GM18519 (cell line): ENCODE measurements around the gene CDK19.
A peak's percentile ranks its signal among the peaks of the same experiment; 100 is the strongest.
"Not testable (repeated sequence)": the region's sequence is repeated elsewhere in the genome, so short reads cannot be mapped to it uniquely, and the experiment has no call there.

Source experiments
- ATAC-seq: cut with Tn5 transposase; IDR thresholded peaks from one replicate; pipeline ENCODE4 v1.9.1; 2021; ENCODE audit warnings: mild to moderate bottlenecking, moderate library complexity; ENCODE audit not compliant: unreplicated experiment, low FRiP score

The CDK19 gene

DNA sequence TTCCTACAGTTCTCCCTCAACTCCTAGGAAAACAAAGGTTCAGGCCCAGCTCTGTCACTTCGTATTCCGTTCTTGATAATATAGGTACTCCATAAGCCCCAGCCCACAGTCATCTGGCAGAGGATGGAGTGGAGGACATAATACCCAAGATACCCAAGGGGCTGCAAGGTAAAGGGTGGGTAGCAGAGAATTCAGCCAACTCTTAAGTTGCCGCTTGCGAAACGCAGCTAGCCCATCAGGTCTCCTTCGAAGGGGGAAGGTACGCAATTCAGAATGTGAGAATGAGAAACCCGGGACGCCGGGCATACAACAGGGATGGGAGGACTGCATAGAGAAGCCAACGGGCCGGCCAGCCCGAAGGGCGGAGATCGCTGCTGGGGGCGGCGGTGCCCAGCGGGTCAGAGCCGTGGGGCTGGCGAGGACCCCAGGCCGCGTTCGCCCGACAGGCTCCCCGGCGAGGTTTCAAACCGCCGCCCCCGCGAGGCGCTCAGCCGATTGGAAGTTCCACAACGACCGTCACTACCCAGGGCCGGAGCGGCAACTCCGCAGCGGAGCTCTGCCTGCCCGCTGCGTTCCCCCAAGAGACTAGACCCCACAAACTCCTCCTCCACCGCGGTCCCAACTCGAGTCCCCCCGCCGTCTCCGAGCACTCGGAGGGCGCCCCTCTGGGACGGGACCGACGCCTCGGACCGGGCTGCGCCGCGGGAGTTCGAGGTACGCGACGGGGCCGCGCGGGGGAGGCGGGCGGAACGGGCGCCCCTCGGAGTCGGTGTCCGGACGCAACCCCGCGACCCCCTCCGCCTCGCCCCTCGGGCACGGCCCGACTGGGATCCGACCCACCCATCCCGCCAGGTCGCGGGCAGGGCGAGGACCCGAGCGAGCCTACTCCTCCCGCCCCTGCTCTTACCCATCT, 911 bp downstream of the CDK19 start:
- ATAC-seq = peak; percentile 20

DNA sequence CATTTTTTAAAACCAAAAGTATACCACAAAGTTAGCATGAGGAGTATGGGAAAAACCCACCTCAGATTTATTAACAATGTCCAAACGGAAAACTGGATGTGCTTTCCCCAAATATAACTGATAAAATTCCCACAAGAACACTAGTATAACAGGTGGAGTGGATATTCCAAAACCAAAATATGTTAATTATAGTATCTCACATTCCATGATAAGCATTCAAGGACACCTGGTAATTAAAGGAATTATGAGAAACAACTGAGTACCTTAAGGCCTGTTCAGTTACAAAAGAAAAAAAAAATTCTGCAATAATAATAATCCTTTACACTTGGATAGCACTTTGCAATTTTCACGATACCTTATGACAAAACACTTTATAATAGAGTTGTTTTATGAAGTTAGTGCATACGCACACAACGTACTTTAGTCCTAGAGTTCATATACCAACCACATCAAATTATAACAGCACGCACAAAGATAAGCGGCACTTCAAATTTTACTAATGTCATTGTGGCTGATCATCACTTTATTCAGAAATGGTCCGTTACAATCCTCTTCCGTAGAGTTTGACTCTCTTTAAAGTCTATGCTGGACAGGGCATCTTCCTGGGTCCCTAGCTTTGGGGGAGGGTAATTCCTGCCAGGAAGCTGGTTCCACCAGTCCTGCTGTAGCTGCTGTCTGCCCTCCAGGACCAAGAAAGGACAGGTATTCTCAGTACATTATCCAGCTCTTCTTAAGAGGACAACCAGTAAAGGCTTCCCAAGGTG, 1.7 kb downstream of the CDK19 start:
- ATAC-seq = no peak

DNA sequence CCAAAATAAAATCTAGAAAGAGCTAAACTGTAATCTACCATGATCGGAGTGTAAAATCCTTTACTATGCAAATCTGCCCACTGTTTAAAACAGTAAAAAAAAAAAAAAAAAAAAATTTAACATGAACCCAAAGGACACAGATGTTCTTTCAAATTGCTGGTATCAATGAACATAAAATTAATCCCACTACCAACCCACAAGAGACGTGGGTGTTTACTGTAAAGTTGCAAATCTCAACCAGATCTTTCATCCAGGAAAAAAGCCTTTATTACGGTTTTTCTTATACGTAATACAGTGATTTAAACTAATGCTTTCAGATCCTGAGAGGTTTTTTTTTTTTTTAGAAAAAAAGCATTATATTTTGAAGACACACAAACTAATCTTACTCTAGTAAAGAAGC, 2.5 kb downstream of the CDK19 start:
- ATAC-seq = no peak

DNA sequence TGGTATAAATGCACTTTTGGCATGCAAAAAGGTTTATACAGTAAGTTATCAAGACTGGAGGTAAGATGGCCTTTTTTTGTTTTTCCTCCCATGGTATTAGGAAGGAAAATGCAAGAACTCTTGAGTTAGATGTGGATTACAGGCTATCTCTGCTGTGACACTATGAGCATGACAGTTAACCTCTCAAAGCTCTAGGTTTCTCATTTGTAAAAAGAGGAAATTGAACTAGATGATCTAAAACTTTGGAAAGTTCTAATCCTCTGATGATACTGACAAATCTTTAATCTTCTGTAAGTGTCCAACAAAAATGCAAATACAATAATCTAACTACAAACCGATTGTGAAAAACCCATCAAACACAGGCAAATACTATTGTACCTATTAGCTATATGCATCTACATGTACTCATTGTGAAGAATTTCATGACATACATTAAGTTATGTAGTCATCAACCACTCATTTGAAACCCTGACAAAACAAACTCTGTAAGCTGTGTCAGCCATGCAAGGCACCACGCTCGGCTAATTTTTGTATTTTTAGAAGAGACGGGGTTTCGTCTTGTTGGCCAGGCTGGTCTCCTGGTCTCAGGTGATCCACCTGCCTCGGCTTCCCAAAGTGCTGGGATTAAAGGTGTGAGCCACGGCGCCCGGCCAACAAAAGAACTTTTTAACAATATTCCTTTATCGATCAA, 4.2 kb downstream of the CDK19 start:
- no peak for ATAC-seq

DNA sequence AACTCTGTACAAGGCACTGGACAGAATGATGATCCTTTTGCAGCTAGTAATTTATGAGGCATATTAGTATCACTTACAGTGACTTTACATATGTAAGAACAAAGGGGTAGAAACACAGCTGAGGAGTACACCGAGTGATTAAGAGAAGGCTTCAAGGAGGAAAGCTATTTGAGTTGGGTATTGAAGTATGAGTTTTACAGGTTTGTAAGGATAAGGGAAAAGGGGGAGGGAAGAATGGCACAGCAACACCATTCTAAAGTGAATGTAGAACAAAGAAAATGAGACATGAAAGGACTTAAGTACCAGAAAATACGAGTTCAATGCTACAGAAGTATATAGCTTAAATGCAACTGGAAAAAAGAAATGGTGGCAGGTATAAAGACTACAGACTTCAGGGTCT, 5.5 kb downstream of the CDK19 start:
- no peak for ATAC-seq

DNA sequence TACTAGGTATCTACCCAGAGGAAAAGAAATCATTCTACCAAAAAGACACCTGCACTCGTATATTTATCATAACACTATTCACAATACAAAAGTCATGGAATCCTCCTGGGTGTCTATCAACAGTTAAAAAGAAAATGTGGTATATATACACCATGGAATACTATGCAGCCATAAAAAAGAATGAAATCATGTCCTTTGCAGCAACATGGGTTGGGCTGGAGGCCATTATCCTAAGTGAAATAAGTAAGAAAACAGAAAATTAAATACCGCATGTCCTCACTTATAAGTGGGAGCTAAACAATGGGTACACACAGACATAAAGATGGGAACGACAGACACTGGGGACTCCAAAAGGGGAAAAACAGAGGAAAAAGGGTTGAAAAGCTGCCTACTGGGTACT, 13.1 kb downstream of the CDK19 start:
- ATAC-seq = not testable (repeated sequence)

DNA sequence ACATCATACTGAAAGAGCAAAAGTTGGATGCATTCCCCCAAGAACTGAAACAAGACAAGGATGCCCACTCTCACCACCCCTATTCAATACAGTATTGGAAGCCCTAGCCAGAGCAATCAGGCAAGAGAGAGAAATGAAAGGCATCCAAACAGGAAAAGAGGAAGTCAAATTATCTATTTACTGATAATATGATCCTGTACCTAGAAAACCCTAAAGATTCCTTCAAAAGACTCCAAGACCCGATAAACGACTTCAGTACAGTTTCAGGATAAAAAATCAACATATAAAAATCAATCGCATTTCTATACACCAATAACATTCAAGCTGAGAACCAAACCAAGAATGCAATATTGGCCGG, 14.5 kb downstream of the CDK19 start:
- ATAC-seq = no peak

DNA sequence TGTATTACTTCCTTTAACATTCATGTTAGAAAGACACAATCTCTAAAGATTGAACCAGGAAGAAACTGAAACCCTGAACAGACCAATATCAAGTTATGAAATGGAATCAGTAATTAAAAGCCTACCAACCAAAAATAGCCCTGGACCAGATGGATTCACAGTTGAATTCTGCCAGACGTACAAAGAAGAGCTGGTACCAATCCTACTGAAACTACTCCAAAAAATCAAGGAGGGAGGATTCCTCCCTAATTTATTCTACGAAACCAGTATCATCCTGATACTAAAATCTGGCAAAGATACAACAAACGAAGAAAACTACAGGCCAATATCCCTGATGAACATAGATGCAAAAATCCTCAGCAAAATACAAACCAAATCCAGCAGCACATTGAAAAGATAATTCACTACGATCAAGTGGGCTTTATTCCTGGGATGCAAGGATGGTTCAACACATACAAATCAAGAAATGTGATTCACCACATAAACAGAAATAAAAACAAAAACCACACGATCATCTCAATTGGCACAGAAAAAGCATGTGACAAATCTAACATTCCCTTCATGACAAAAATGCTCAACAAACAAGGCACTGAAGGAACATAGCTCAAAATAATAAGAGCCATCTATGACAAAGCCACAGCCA, 15.0 kb downstream of the CDK19 start:
- no peak for ATAC-seq

DNA sequence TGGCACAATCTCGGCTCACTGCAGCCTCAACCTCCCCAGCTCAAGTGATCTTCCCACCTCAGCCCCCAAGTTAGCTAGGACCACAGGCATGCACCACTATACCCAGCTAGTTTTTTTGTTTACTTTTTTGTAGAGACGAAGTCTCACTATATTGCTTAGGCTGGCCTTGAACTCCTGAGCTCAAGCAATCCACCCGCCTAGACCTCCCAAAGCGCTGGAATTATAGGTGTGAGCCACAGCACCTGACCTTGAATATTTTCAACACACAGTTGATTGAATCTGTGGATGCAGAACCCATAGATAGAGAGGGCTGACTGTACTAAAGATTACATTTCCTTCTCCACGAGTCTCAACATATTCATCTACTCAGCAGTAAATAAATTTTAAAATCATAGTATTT, 15.6 kb downstream of the CDK19 start:
- ATAC-seq = no peak

DNA sequence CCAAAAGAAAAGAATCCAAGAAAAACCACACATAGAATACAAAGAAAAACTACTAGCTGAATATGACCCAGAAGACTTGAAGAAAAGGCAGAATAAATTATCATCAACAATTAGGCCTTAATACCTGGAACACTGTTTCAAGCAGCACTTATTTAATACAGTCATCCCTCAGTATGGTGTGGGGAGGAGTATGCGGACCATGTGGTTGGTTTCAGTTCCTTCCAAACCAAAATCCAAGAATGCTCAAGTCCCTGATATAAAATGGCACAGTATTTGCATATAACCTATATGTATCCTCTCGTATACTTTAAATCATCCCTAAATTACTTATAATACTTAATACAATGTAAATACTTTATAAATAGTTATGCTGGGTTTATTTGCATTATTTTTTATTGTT, 16.1 kb downstream of the CDK19 start:
- no peak for ATAC-seq

DNA sequence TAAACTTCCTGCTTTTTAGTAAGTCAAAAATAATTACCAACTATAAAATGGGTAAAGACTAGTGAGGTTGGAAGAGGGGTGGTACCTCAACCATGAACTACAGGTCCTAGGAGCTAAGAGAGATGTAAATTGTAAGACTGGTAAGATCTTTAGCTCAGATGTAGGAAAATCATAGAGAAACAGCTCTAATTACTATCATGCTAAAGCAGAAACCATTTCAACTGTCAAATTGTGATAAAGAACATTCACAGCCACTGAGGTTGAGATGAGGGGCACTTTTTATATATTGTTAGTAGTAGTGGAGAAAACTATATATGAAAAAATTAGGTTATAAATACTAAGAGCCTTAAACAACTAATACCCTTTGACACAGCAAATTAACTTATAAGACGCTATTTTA, 20.0 kb downstream of the CDK19 start:
- ATAC-seq = no peak

DNA sequence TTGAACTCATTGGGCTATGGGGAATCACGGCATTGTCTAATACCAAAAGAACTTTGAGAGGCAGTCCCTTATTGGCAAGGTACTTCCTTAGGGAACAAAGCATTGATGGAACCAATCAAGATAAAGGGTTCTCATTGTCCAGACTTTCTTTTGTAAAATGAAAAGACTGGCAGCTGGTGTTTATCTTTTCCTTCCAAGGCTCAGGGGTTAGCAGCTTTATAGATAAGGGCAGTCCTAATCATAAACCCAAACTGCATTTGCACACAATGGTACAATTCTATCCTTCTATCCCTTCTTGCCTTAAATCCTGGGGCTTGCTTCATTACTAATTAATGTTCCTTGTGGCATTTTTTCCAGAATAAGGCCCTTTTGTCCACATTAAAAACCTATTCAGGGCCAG, 28.6 kb downstream of the CDK19 start:
- no peak for ATAC-seq

DNA sequence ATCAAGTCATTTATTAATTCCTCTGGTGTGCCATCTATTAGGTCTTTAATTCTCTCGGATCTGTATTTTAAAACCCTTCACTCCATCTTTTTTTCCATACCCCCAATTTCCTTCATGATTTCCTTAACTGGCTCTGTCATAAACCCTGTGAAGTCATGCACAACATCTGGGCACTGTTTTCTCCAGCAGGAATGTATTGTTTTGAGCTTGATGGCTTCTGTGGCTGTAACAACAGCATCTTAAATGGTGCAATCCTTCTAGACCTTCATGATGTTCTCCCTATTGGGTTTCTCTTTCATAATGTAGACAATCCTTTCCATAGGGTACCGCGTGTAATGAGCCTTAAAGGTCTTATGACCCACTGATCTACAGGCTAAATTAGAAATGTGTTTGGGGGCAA, 29.0 kb downstream of the CDK19 start:
- no peak for ATAC-seq

DNA sequence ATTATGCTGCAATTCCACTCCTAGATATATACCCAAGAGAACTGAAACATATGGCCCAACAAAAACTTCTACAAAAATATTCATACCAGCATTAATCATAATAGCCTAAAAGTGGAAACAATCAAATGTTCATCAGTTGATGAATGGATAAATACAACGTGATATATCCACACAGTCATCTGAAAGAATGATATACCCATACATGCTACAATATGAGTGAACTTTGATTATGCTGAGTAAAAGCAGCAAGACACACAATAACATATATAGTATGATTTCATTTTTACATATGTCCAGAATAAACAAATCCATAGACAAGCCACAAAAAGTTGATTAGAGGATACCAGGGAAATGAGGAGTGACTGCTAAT, 30.7 kb downstream of the CDK19 start:
- peak; percentile 18 for ATAC-seq

DNA sequence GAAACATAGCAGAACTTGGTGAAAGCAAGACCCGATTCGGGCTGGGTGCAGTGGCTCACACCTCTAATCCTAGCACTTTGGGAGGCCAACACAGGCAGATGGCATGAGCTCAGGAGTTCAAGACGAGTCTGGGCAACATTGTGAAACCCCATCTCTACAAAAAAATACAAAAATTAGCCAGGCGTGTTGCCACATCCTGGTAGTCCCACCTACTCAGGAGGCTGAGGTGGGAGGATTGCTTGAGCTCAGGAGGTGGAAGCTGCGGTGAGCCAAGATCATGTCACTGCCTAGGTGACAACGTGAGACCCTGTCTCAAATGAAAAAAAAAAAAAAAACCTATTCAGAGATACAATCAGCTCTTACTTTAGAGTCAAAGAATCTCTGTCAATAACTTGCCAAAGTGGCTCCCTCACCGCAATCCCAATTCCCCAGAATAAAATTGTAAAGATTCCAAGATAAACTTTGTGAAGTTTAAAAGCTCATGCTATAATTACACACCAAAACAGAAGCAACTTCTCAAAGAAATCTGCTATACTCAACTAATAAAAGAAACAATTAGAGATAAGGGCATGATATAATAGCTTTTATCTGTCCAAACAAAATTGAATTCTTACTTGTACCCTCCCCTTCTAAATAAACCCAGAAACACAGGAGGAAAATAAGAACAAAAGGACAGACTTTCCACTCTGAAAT, 33.6 kb downstream of the CDK19 start:
- no peak for ATAC-seq

DNA sequence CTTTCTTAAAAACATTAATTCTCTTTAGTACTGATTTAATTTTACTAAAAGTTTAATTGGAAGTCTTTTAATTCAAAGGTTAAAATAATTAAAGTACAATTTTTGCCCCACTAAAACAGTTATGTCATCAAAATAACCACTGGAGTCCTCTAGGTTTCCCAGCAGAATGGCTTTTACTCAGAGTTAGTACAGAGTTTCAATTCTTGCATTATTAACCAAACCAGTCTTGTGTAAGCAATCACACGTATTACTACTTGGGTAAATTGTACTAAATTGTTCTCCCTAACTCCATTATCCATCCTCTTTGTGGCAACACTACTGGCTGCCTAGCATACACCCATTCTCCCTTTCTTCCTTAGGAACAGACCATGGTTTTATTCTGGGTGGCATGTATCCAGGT, 36.9 kb downstream of the CDK19 start:
- ATAC-seq = no peak

DNA sequence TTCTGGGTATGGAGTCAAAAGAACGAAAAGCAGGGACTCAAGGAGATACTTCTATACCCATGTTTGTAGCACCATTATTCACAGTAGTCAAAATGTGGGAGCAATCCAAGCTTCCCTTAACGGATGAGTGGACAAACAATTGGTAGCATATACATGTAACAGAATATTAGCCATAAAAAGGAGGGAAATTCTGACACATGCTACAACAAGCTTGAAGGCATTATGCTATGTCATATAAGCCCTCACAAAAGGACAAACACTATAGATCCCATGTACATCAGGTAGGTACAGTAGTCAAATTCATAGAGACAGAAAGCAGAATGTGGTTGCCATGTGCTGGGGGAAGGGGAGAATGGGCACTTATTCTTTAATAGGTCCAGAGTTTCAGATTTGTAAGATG, 37.6 kb downstream of the CDK19 start:
- no peak for ATAC-seq

DNA sequence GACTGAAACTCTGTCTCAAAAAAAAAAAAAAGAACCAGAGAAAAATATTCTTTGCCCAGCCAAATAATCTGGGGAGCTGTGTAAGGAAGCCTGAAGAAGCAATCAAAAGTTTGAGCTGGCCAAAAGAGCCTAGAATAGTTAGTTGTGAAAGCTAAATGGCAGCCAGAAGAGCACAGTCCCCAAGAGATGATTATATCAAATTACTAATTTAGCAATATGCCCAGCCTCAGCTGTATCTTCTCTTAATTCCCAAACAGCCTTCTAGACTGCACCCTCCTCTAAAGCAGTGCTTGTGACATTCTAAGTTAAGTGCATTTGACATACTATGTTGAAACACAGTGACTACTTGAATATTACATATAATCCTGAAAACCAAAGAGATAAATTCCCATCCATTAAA, 38.9 kb downstream of the CDK19 start:
- ATAC-seq = no peak

DNA sequence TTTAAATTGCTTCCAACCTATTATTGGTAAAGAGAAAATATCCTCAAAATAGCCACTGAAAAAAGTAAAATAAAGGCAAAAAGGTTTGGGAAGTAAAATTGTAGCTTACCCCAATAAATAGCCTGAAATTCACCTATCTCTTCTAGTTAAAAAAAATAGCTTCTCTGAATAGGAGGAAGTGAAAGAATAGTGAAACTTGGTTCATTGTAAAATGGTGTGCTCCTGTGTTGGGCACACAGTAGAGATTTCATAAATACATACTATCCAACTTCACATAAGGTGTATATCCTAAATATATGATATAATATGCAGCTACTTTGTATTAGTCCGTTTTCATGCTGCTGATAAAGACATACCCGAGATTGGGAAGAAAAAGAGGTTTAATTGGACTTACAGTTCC, 45.3 kb downstream of the CDK19 start:
- no peak for ATAC-seq

DNA sequence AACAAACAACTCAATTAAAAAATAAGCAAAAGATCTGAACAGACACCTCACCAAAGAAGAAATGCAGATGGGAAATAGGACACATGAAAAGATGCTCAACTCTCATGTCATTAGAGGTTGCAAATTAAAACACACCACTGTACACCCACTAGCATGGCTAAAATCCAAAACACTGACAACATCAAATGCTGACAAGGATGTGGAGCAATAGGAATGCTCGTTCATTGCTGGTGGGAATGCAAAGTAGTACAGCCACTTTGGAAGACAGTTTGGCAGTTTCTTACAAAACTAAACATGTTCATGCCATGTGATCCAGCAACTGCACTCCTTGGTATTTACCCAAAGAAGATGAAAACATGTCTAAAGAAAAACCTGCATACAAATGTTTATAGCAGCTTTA, 47.2 kb downstream of the CDK19 start:
- ATAC-seq = no peak
